Adrenal gland (tissue), 12 donors: ENCODE measurements around the gene TGFBR3. TPM values are rescaled to one million over a fixed set of nuclear protein-coding genes. Genes with fewer than 3 reads are reported as not detected.
A peak's percentile ranks its signal among the peaks of the same experiment; 100 is the strongest.

ENCODE experiments used
- DNase-seq, 7 donors: peaks; one replicate each; pipeline ENCODE4 v3.0.0-alpha.2; 2019 to 2020
- H3K27ac ChIP-seq, 5 donors: fragments of 200-600 bp; sonication (generic) in 4 of 5; 1 replicate in 3 of 5; 2 replicates in 2 of 5; pipeline versions ENCODE4 v1.5.1 to v1.8.0; 2016 to 2020; ENCODE audit warnings: mild to moderate bottlenecking in 1 of 5
- H3K27me3 ChIP-seq: fragments of 200-600 bp; 2 replicates; pipeline ENCODE4 v1.8.0; 2021
- H3K36me3 ChIP-seq, 2 donors: fragments of 200-600 bp; replicated peaks in 1 of 2; 1 replicate in 1 of 2; 2 replicates in 1 of 2; pipeline versions ENCODE4 v1.5.1 to v1.8.0; 2018 to 2022
- H3K4me1 ChIP-seq, 2 donors: fragments of 200-600 bp; replicated peaks in 1 of 2; 1 replicate in 1 of 2; 2 replicates in 1 of 2; pipeline versions ENCODE4 v1.5.1 to v1.8.0; 2018 to 2021
- H3K4me3 ChIP-seq, 4 donors: fragments of 200-600 bp; sonication (generic) in 3 of 4; one replicate each; pipeline ENCODE4 v1.5.1; 2016 to 2018
- H3K9me3 ChIP-seq, 3 donors: fragments of 200-600 bp; sonication (generic) in 1 of 3; replicated peaks in 1 of 3; 1 replicate in 2 of 3; 2 replicates in 1 of 3; pipeline versions ENCODE4 v1.5.1 to v1.8.0; 2016 to 2021
- CTCF ChIP-seq, 6 experiments: fragments of 450-650 bp in 4 of 6; fragments of 200-600 bp in 2 of 6; sonication (generic) in 1 of 6; IDR thresholded peaks; 1 replicate in 5 of 6; 2 replicates in 1 of 6; pipeline versions ENCODE4 v1.5.1 to v1.8.0; 2016 to 2021; ENCODE audit warnings: antibody characterized with exemption in 6 of 6, mild to moderate bottlenecking in 2 of 6, moderate library complexity in 1 of 6
- POLR2A ChIP-seq, 2 donors: fragments of 450-650 bp; IDR thresholded peaks; one replicate each; pipeline ENCODE4 v1.6.1; 2017; ENCODE audit warnings: antibody characterized with exemption in 2 of 2, mild to moderate bottlenecking in 2 of 2, moderate library complexity in 1 of 2
- WGBS, 4 donors: extraction: QIAGEN DNeasy Blood & Tissue Kit in 2 of 4; methylation state at CpG; one replicate each; pipeline versions ENCODE4 v1.1.5 to v1.1.7; 2013 to 2017; 5-methylcytosine and 5-hydroxymethylcytosine counted together
- intact Hi-C, 2 donors: fragments of 100-400 bp; cut with DNase I; formaldehyde crosslinking; loops; one replicate each; pipeline versions ENCODE4 v1.14.1 to v1.15.0; 2022 to 2023
- polyA plus RNA-seq, 3 donors: library from polyadenylated mRNA; stranded (reverse); fragments of 200-250 nt in 2 of 3; fragments of 350-450 nt in 1 of 3; fragmentation: Illumina TruSeq in 1 of 3; extraction: RNeasy Lipid Tissue Mini Kit (QIAGEN cat#74804) in 1 of 3; gene quantifications; one replicate each; pipeline ENCODE4 v1.2.3, GENCODE V29; 2013 to 2014
- total RNA-seq, 9 donors: library from RNA; depleted of rRNA in 4 of 9; stranded (reverse); fragments of >200 nt in 4 of 9; fragments of 120-200 nt in 1 of 9; fragmentation: NEBNext Ultra II Directional in 1 of 9; extraction: Animal tissue kit (Norgen Biotek cat#: 25700) in 1 of 9; gene quantifications; one replicate each; pipeline versions ENCODE4 v1.1.0 to v1.2.4, GENCODE V29; 2013 to 2023
- donor health status: healthy with polysubstance abuse.
- donor health status: Bipolar disorder and iron deficiency.
- donor health status: DM: yes; HTN: yes; CAD: no.
- donor health status: DM: no; HTN: no; CAD: no.
- donor health status: DM: no; HTN: no; CAD: no.
- donor health status: DM: yes; HTN: yes; CAD: no.

TGFBR3 gene
- total and polyA plus RNA-seq, 12 donors: 13.9 to 340 (median 148) TPM

GRCh38 chr1:91682882-91683597 is 202.9 kb downstream of the TGFBR3 start:
- Histone ChIP-seq H3K9me3 (no peaks in the 10 kb centered on the region), H3K36me3 (peaks cover 0 to 9% of the 10 kb centered on the region in 2 donors), H3K4me1 (peaks cover 0 to 42% of the 10 kb centered on the region in 2 donors), H3K4me3 (no peak overlapping the region), H3K27me3 (no peaks in the 10 kb centered on the region), H3K27ac (peak overlapping the region in 2 of 5 donors; percentile 35 to 53)
- intact Hi-C loops: no loop called here
- WGBS, 4 donors: 73 to 85% (median 81%) methylated on average over 2 to 3 of the region's 3 CpGs
- TF ChIP-seq POLR2A (IDR thresholded peaks at IDR 0.05) (no peak), CTCF (IDR thresholded peaks at IDR 0.05) (no peak)
- no peak for DNase-seq

- Histone ChIP-seq H3K27ac (no peak overlapping the region), H3K36me3 (peaks cover 0 to 9% of the 10 kb centered on the region in 2 donors), H3K4me3 (no peak overlapping the region), H3K4me1 (peaks cover 0 to 20% of the 10 kb centered on the region in 2 donors), H3K27me3 (no peaks in the 10 kb centered on the region), H3K9me3 (no peaks in the 10 kb centered on the region)
- WGBS, 4 donors: 94 to 97% (median 95%) methylated on average over 4 of the region's 4 CpGs
- intact Hi-C loops: no loop called here
- no peak for DNase-seq
- TF ChIP-seq POLR2A (IDR thresholded peaks at IDR 0.05): no peak
- TF ChIP-seq CTCF (IDR thresholded peaks at IDR 0.05): no peak
Observed at GRCh38 chr1:91680556-91681155, 205.3 kb downstream of the TGFBR3 start.

GRCh38 chr1:91679446-91679845 is 206.5 kb downstream of the TGFBR3 start:
- no peak for DNase-seq
- no peak for TF ChIP-seq POLR2A (IDR thresholded peaks at IDR 0.05)
- no peak for TF ChIP-seq CTCF (IDR thresholded peaks at IDR 0.05)
- Histone ChIP-seq H3K36me3 (peaks cover 0 to 9% of the 10 kb centered on the region in 2 donors), H3K27me3 (no peaks in the 10 kb centered on the region), H3K27ac (no peak overlapping the region), H3K4me3 (no peak overlapping the region), H3K9me3 (no peaks in the 10 kb centered on the region), H3K4me1 (peaks cover 0 to 15% of the 10 kb centered on the region in 2 donors)
- intact Hi-C loops: no loop called here
- 93 to 98% (median 96%) methylated on average over 4 of the region's 4 CpGs for whole genome bisulfite sequencing, 4 donors

GRCh38 chr1:91676030-91676429 is 209.9 kb downstream of the TGFBR3 start:
- Histone ChIP-seq H3K36me3 (no peaks in the 10 kb centered on the region), H3K9me3 (no peaks in the 10 kb centered on the region), H3K4me3 (no peak overlapping the region), H3K27me3 (no peaks in the 10 kb centered on the region), H3K27ac (no peak overlapping the region), H3K4me1 (peaks cover 0 to 7% of the 10 kb centered on the region in 2 donors)
- intact Hi-C loops: no loop called here
- no peak for TF ChIP-seq CTCF (IDR thresholded peaks at IDR 0.05)
- no peak for TF ChIP-seq POLR2A (IDR thresholded peaks at IDR 0.05)
- WGBS, 4 donors: 94 to 99% (median 96%) methylated on average over 2 of the region's 2 CpGs
- no peak for DNase-seq
